HEK293 (cell line): ENCODE results near the gene SLC38A3.

ENCODE experiments used
- ZBTB17 ChIP-seq: fragments of 450-650 bp; formaldehyde crosslinking; IDR thresholded peaks from 2 replicates; pipeline ENCODE4 v1.5.1; 2016; ENCODE audit warnings: missing biosample characterization, missing genetic modification characterization
- ZNF114 ChIP-seq: fragments of 450-650 bp; formaldehyde crosslinking; IDR thresholded peaks from 2 replicates; pipeline ENCODE4 v1.5.0; 2017; ENCODE audit warnings: missing biosample characterization, missing genetic modification characterization
- ZNF529 ChIP-seq: fragments of 450-650 bp; formaldehyde crosslinking; IDR thresholded peaks from 2 replicates; pipeline ENCODE4 v1.5.1; 2017; ENCODE audit warnings: missing genetic modification characterization, missing biosample characterization; ENCODE audit not compliant: insufficient replicate concordance
- ZNF664 ChIP-seq: fragments of 450-650 bp; formaldehyde crosslinking; IDR thresholded peaks from 2 replicates; pipeline ENCODE4 v1.5.1; 2016; ENCODE audit warnings: missing biosample characterization, missing genetic modification characterization
- TF ChIP-seq, protein P1 (sequence below): fragments of 450-650 bp; formaldehyde crosslinking; IDR thresholded peaks from 2 replicates; pipeline ENCODE4 v1.5.1; 2016; ENCODE audit warnings: missing biosample characterization, missing genetic modification characterization
- TF ChIP-seq, protein P2 (sequence below): fragments of 450-650 bp; formaldehyde crosslinking; IDR thresholded peaks from 2 replicates; pipeline ENCODE4 v1.5.1; 2016; ENCODE audit warnings: missing biosample characterization, missing genetic modification characterization
- TF ChIP-seq, protein P3 (sequence below): fragments of 450-650 bp; formaldehyde crosslinking; IDR thresholded peaks from 2 replicates; pipeline ENCODE4 v1.5.1; 2016; ENCODE audit warnings: missing biosample characterization, missing genetic modification characterization

DNA sequence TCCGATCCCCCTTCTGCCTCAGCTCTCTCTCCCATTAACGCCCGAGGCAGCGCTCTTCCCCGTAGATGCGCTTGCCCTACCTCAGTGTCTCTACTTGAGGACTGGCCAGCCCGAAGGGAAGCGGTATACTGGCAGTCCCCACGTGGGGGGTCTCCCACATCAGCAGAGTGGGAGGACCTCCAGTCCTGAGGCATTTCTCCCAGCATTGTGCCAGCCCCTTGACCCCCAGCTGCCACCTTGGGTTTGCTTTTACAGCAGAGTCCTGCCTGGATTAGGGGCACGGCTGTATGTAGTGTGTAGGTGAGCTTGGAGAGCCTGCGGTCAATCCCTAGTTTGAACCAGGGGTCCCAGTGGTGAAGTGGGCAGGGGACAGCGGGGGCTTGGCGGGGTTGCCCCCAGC lies 49.2 kb upstream of the SLC38A3 start:
- TF ChIP-seq, protein P1, sequence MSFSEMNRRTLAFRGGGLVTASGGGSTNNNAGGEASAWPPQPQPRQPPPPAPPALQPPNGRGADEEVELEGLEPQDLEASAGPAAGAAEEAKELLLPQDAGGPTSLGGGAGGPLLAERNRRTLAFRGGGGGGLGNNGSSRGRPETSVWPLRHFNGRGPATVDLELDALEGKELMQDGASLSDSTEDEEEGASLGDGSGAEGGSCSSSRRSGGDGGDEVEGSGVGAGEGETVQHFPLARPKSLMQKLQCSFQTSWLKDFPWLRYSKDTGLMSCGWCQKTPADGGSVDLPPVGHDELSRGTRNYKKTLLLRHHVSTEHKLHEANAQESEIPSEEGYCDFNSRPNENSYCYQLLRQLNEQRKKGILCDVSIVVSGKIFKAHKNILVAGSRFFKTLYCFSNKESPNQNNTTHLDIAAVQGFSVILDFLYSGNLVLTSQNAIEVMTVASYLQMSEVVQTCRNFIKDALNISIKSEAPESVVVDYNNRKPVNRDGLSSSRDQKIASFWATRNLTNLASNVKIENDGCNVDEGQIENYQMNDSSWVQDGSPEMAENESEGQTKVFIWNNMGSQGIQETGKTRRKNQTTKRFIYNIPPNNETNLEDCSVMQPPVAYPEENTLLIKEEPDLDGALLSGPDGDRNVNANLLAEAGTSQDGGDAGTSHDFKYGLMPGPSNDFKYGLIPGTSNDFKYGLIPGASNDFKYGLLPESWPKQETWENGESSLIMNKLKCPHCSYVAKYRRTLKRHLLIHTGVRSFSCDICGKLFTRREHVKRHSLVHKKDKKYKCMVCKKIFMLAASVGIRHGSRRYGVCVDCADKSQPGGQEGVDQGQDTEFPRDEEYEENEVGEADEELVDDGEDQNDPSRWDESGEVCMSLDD (tag by site-specific recombination) = 0 out of 2 replicates have a peak, but pooled peaks have one; percentile 9
- TF ChIP-seq ZNF114 = no peak
- TF ChIP-seq ZNF529 (tag by site-specific recombination) = no peak
- TF ChIP-seq, protein P2, sequence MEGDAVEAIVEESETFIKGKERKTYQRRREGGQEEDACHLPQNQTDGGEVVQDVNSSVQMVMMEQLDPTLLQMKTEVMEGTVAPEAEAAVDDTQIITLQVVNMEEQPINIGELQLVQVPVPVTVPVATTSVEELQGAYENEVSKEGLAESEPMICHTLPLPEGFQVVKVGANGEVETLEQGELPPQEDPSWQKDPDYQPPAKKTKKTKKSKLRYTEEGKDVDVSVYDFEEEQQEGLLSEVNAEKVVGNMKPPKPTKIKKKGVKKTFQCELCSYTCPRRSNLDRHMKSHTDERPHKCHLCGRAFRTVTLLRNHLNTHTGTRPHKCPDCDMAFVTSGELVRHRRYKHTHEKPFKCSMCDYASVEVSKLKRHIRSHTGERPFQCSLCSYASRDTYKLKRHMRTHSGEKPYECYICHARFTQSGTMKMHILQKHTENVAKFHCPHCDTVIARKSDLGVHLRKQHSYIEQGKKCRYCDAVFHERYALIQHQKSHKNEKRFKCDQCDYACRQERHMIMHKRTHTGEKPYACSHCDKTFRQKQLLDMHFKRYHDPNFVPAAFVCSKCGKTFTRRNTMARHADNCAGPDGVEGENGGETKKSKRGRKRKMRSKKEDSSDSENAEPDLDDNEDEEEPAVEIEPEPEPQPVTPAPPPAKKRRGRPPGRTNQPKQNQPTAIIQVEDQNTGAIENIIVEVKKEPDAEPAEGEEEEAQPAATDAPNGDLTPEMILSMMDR (tag by site-specific recombination) = no peak
- no peak for TF ChIP-seq ZBTB17 (tag by site-specific recombination)
- TF ChIP-seq, protein P3, sequence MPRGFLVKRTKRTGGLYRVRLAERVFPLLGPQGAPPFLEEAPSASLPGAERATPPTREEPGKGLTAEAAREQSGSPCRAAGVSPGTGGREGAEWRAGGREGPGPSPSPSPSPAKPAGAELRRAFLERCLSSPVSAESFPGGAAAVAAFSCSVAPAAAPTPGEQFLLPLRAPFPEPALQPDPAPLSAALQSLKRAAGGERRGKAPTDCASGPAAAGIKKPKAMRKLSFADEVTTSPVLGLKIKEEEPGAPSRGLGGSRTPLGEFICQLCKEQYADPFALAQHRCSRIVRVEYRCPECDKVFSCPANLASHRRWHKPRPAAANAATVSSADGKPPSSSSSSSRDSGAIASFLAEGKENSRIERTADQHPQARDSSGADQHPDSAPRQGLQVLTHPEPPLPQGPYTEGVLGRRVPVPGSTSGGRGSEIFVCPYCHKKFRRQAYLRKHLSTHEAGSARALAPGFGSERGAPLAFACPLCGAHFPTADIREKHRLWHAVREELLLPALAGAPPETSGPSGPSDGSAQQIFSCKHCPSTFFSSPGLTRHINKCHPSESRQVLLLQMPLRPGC (tag by site-specific recombination) = no peak
- TF ChIP-seq ZNF664 (tag by site-specific recombination) = no peak
